A673 (cell line): Measurements from ENCODE around the gene CHEK1. TPM values are rescaled to one million over a fixed set of nuclear protein-coding genes. Genes with fewer than 3 reads are reported as not detected.

Experiments
- BruUV-seq: library from RNA; stranded (reverse); fragments of 400-500 nt; replicated peaks from 2 replicates; lab custom pipeline; 2021; lab: Mats Ljungman, UMichigan
- CTCF ChIA-PET: fragments of 300-600 bp; sonication (Branson Sonifier 250); formaldehyde crosslinking; loops from one replicate; lab custom pipeline; 2022; ENCODE audit warnings: antibody characterized with exemption; lab: Charles Lee
- POLR2A ChIA-PET: fragments of 300-600 bp; sonication (Branson Sonifier 250); formaldehyde crosslinking; loops from one replicate; lab custom pipeline; 2022; ENCODE audit warnings: antibody characterized with exemption; ENCODE audit not compliant: low non-redundant PET; lab: Charles Lee
- DNase-seq: peaks from one replicate; pipeline ENCODE4 v3.0.0-alpha.2; 2015; ENCODE audit warnings: low spot score
- H3K27ac ChIP-seq: fragments of 200-600 bp; sonication (generic); 2 replicates; pipeline ENCODE4 v1.5.1; 2016; ENCODE audit warnings: mixed run types, low read depth, mild to moderate bottlenecking, mixed read lengths, antibody characterized with exemption, low read length; ENCODE audit not compliant: poor library complexity, severe bottlenecking
- H3K27me3 ChIP-seq: fragments of 200-600 bp; sonication (generic); replicated peaks from 2 replicates; pipeline ENCODE4 v1.6.1; 2017; ENCODE audit warnings: mixed run types, low read depth, mild to moderate bottlenecking, mixed read lengths, antibody characterized with exemption, low read length; ENCODE audit not compliant: insufficient read depth, poor library complexity
- H3K36me3 ChIP-seq: fragments of 200-600 bp; sonication (generic); 2 replicates; pipeline ENCODE4 v1.6.1; 2016; ENCODE audit warnings: mixed run types, mild to moderate bottlenecking, mixed read lengths, antibody characterized with exemption, low read length; ENCODE audit not compliant: insufficient read depth, poor library complexity, severe bottlenecking
- H3K4me1 ChIP-seq: fragments of 200-600 bp; sonication (generic); 2 replicates; pipeline ENCODE4 v1.6.1; 2017; ENCODE audit warnings: mixed run types, mild to moderate bottlenecking, mixed read lengths, antibody characterized with exemption, low read length; ENCODE audit not compliant: insufficient read depth, poor library complexity, severe bottlenecking
- H3K4me3 ChIP-seq: fragments of 200-600 bp; sonication (generic); 2 replicates; pipeline ENCODE4 v1.5.1; 2016; ENCODE audit warnings: low read depth, mixed run types, mild to moderate bottlenecking, mixed read lengths, low read length; ENCODE audit not compliant: poor library complexity, severe bottlenecking
- H3K9me3 ChIP-seq: fragments of 200-600 bp; sonication (generic); 2 replicates; pipeline ENCODE4 v1.6.1; 2016; ENCODE audit warnings: mixed run types, low read depth, mild to moderate bottlenecking, mixed read lengths, antibody characterized with exemption, low read length; ENCODE audit not compliant: poor library complexity, severe bottlenecking
- CTCF ChIP-seq: fragments of 300-800, 200-600 bp; sonication (generic); conservative IDR thresholded peaks from 2 replicates; pipeline ENCODE4 v1.5.1; 2017; ENCODE audit warnings: low read depth, mild to moderate bottlenecking, antibody characterized with exemption, low read length, moderate library complexity, mixed read lengths
- EZH2 ChIP-seq: fragments of 200-600 bp; sonication (generic); IDR thresholded peaks from 2 replicates; pipeline ENCODE4 v1.6.1; 2017; ENCODE audit warnings: borderline replicate concordance, low read depth, mild to moderate bottlenecking, mixed read lengths, antibody characterized with exemption, low read length; ENCODE audit not compliant: poor library complexity, severe bottlenecking
- intact Hi-C: fragments of 100-400 bp; cut with micrococcal nuclease; formaldehyde crosslinking; loops from one replicate; pipeline ENCODE4 v1.10.0; 2022; ENCODE audit not compliant: unreplicated experiment
- total RNA-seq: library from RNA; stranded (reverse); gene quantifications from 2 replicates; pipeline ENCODE4 v1.2.3, GENCODE V29; 2021

The CHEK1 gene
- total RNA-seq, 1 experiment from 2014 or later: 135 TPM

- POLR2A ChIA-PET: no interaction called here
- DNase-seq: no peak
- H3K4me3 ChIP-seq: no peak overlapping the region
- CTCF ChIA-PET: no interaction called here
- H3K4me1 ChIP-seq: peaks cover 10% of the 10 kb centered on the region
- BruUV-seq: no TSS peak
- H3K27me3 ChIP-seq: no peaks in the 10 kb centered on the region
- peaks cover 37% of the 10 kb centered on the region for H3K36me3 ChIP-seq
- TF ChIP-seq EZH2: no peak
- no peak for TF ChIP-seq CTCF
- intact Hi-C loops: loop anchor here (5.0 kb wide), 1 partner anchor 643 kb away; the partner anchor contains the start of gene CCDC15
- no peaks in the 10 kb centered on the region for H3K9me3 ChIP-seq
- H3K27ac ChIP-seq: no peak overlapping the region
Measured at GRCh38 chr11:125594958-125595357, 30.0 kb upstream of the CHEK1 start.

GRCh38 chr11:125600663-125601062, 24.3 kb upstream of the CHEK1 start:
- Histone ChIP-seq H3K4me3 (no peak overlapping the region), H3K4me1 (no peaks in the 10 kb centered on the region), H3K36me3 (peaks cover 88% of the 10 kb centered on the region), H3K27ac (no peak overlapping the region), H3K9me3 (no peaks in the 10 kb centered on the region), H3K27me3 (no peaks in the 10 kb centered on the region)
- DNase-seq: no peak
- no TSS peak for BruUV-seq
- ChIA-PET POLR2A (no interaction called here), CTCF (no interaction called here)
- no peak for TF ChIP-seq EZH2
- TF ChIP-seq CTCF: no peak
- intact Hi-C loops: no loop called here

GRCh38 chr11:125603207-125603606, 21.8 kb upstream of the CHEK1 start:
- ChIA-PET CTCF (no interaction called here), POLR2A (no interaction called here)
- no TSS peak for BruUV-seq
- peaks cover 88% of the 10 kb centered on the region for H3K36me3 ChIP-seq
- no peak for TF ChIP-seq EZH2
- no peak for TF ChIP-seq CTCF
- no peak for DNase-seq
- H3K9me3 ChIP-seq: no peaks in the 10 kb centered on the region
- H3K4me1 ChIP-seq: no peaks in the 10 kb centered on the region
- no peak overlapping the region for H3K4me3 ChIP-seq
- intact Hi-C loops: no loop called here
- no peaks in the 10 kb centered on the region for H3K27me3 ChIP-seq
- H3K27ac ChIP-seq: no peak overlapping the region
